WTC11 (cell line): ENCODE measurements around the gene GUCA2B. TPM values are rescaled to one million over a fixed set of nuclear protein-coding genes. Genes with fewer than 3 reads are reported as not detected.

Source experiments
- ATAC-seq: fragments of 200-7000 bp; cut with Tn5 transposase; 2 replicates; pipeline ENCODE4 v1.10.0; 2021; ENCODE audit warnings: mild to moderate bottlenecking, moderate library complexity
- CTCF ChIA-PET: fragments of 300-600 bp; sonication (Branson Sonifier 250); formaldehyde crosslinking; loops from one replicate; lab custom pipeline; 2021; ENCODE audit warnings: antibody characterized with exemption; lab: Charles Lee
- POLR2A ChIA-PET: fragments of 350-600 bp; sonication (Branson Sonifier 250); formaldehyde crosslinking; loops from one replicate; lab custom pipeline; 2021; ENCODE audit warnings: antibody characterized with exemption; lab: Charles Lee
- DNase-seq: peaks from one replicate; pipeline ENCODE4 v3.0.0; 2021; ENCODE audit warnings: low spot score
- H3K27ac Mint-ChIP-seq: 2 replicates; pipeline ENCODE4 v1.8.0; 2021; ENCODE audit warnings: mixed read lengths
- H3K27me3 Mint-ChIP-seq: 2 replicates; pipeline ENCODE4 v1.8.0; 2021; ENCODE audit warnings: low read depth, mild to moderate bottlenecking, moderate library complexity, mixed read lengths
- H3K36me3 Mint-ChIP-seq: 2 replicates; pipeline ENCODE4 v1.8.0; 2021; ENCODE audit warnings: mixed read lengths
- H3K4me1 Mint-ChIP-seq: 2 replicates; pipeline ENCODE4 v1.8.0; 2022; ENCODE audit warnings: mixed read lengths
- H3K4me3 Mint-ChIP-seq: 2 replicates; pipeline ENCODE4 v1.8.0; 2021; ENCODE audit warnings: mild to moderate bottlenecking, moderate library complexity, mixed read lengths
- H3K9me3 Mint-ChIP-seq: 2 replicates; pipeline ENCODE4 v1.8.0; 2021; ENCODE audit warnings: mixed read lengths
- JUN ChIP-seq: sonication (generic); formaldehyde crosslinking; IDR thresholded peaks from 2 replicates; pipeline ENCODE4 v1.8.0; 2023; ENCODE audit warnings: mild to moderate bottlenecking, missing genetic modification reagents
- MXD4 ChIP-seq: fragments of 250-450 bp; sonication (Bioruptor Pico); IDR thresholded peaks from 2 replicates; pipeline ENCODE4 v1.8.0; 2021; ENCODE audit warnings: mild to moderate bottlenecking, moderate library complexity, borderline replicate concordance
- NFE2L1 ChIP-seq: sonication (generic); formaldehyde crosslinking; IDR thresholded peaks from 2 replicates; pipeline ENCODE4 v1.8.1; 2023; ENCODE audit warnings: missing genetic modification reagents
- NR3C1 ChIP-seq: sonication (generic); formaldehyde crosslinking; conservative IDR thresholded peaks from 2 replicates; pipeline ENCODE4 v1.8.1; 2023; ENCODE audit warnings: low read depth, mild to moderate bottlenecking, missing genetic modification reagents
- SP1 ChIP-seq: sonication (generic); formaldehyde crosslinking; conservative IDR thresholded peaks from 2 replicates; pipeline ENCODE4 v1.8.1; 2022; ENCODE audit warnings: missing genetic modification reagents
- ZNF121 ChIP-seq: sonication (generic); formaldehyde crosslinking; IDR thresholded peaks from 2 replicates; pipeline ENCODE4 v1.8.0; 2023; ENCODE audit warnings: missing genetic modification reagents
- total RNA-seq: library from RNA; stranded (reverse); gene quantifications from 3 replicates; pipeline ENCODE4 v1.2.3, GENCODE V29; 2021
- TF ChIP-seq, protein P1 (sequence below): sonication (generic); formaldehyde crosslinking; IDR thresholded peaks from 2 replicates; pipeline ENCODE4 v1.8.0; 2023; ENCODE audit warnings: missing genetic modification reagents, mild to moderate bottlenecking, borderline replicate concordance
- TF ChIP-seq, protein P2 (sequence below): sonication (generic); formaldehyde crosslinking; IDR thresholded peaks from 2 replicates; pipeline ENCODE4 v1.8.1; 2022; ENCODE audit warnings: low read depth, mild to moderate bottlenecking, moderate library complexity, missing genetic modification reagents, borderline replicate concordance
- TF ChIP-seq, protein P3 (sequence below): fragments of 250-450 bp; sonication (Bioruptor Pico); IDR thresholded peaks from 2 replicates; pipeline ENCODE4 v1.9.0; 2021; ENCODE audit warnings: moderate library complexity, mild to moderate bottlenecking, inconsistent platforms, borderline replicate concordance
- TF ChIP-seq, protein P4 (sequence below): sonication (generic); formaldehyde crosslinking; IDR thresholded peaks from 2 replicates; pipeline ENCODE4 v1.8.0; 2022; ENCODE audit warnings: mild to moderate bottlenecking, missing genetic modification reagents
- TF ChIP-seq, protein P5 (sequence below): sonication (generic); formaldehyde crosslinking; IDR thresholded peaks from 2 replicates; pipeline ENCODE4 v1.8.1; 2023; ENCODE audit warnings: mild to moderate bottlenecking, missing genetic modification reagents, moderate library complexity
- TF ChIP-seq, protein P6 (sequence below): fragments of 250-450 bp; sonication (Bioruptor Pico); IDR thresholded peaks from 2 replicates; pipeline ENCODE4 v1.9.0; 2021; ENCODE audit warnings: mild to moderate bottlenecking
- TF ChIP-seq, protein P7 (sequence below): sonication (generic); formaldehyde crosslinking; IDR thresholded peaks from 2 replicates; pipeline ENCODE4 v1.8.1; 2023; ENCODE audit warnings: mild to moderate bottlenecking, missing genetic modification reagents, borderline replicate concordance
- TF ChIP-seq, protein P8 (sequence below): sonication (generic); formaldehyde crosslinking; IDR thresholded peaks from 2 replicates; pipeline ENCODE4 v1.8.1; 2022; ENCODE audit warnings: low read depth, missing genetic modification reagents, borderline replicate concordance

GUCA2B gene
- total RNA-seq, 1 experiment from 2014 or later: not detected

DNA sequence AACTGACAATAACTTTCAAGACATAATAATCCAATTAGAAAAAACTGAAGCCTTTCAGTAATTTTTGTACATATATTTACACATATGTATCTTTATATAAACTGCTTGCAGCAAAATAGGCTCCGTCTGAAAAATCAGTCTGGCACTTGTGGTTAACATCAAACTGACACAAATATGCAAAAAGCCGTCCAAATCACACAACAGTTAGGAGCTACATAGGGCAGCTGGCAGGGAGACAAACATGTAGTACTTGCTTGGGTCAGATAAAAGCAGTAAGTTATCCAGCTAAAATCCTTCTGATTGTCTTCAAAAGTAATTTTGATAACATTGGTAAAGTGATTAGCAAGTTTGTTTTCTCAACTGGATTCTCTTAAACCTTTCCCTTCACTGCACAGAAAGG is 26.1 kb downstream of the GUCA2B start:
- Mint-ChIP-seq H3K27ac (no peak overlapping the region), H3K4me1 (peaks cover 10% of the 10 kb centered on the region), H3K9me3 (no peaks in the 10 kb centered on the region), H3K36me3 (peaks cover 9% of the 10 kb centered on the region; the same call in 1 of the 2 replicates), H3K4me3 (no peak overlapping the region), H3K27me3 (no peaks in the 10 kb centered on the region)
- DNase-seq (no peak), ATAC-seq (no peak)
- POLR2A ChIA-PET: no interaction called here
- CTCF ChIA-PET: no interaction called here
- TF ChIP-seq, protein P1, sequence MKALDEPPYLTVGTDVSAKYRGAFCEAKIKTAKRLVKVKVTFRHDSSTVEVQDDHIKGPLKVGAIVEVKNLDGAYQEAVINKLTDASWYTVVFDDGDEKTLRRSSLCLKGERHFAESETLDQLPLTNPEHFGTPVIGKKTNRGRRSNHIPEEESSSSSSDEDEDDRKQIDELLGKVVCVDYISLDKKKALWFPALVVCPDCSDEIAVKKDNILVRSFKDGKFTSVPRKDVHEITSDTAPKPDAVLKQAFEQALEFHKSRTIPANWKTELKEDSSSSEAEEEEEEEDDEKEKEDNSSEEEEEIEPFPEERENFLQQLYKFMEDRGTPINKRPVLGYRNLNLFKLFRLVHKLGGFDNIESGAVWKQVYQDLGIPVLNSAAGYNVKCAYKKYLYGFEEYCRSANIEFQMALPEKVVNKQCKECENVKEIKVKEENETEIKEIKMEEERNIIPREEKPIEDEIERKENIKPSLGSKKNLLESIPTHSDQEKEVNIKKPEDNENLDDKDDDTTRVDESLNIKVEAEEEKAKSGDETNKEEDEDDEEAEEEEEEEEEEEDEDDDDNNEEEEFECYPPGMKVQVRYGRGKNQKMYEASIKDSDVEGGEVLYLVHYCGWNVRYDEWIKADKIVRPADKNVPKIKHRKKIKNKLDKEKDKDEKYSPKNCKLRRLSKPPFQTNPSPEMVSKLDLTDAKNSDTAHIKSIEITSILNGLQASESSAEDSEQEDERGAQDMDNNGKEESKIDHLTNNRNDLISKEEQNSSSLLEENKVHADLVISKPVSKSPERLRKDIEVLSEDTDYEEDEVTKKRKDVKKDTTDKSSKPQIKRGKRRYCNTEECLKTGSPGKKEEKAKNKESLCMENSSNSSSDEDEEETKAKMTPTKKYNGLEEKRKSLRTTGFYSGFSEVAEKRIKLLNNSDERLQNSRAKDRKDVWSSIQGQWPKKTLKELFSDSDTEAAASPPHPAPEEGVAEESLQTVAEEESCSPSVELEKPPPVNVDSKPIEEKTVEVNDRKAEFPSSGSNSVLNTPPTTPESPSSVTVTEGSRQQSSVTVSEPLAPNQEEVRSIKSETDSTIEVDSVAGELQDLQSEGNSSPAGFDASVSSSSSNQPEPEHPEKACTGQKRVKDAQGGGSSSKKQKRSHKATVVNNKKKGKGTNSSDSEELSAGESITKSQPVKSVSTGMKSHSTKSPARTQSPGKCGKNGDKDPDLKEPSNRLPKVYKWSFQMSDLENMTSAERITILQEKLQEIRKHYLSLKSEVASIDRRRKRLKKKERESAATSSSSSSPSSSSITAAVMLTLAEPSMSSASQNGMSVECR (CRISPR knock-in tag): no peak
- TF ChIP-seq, protein P2, sequence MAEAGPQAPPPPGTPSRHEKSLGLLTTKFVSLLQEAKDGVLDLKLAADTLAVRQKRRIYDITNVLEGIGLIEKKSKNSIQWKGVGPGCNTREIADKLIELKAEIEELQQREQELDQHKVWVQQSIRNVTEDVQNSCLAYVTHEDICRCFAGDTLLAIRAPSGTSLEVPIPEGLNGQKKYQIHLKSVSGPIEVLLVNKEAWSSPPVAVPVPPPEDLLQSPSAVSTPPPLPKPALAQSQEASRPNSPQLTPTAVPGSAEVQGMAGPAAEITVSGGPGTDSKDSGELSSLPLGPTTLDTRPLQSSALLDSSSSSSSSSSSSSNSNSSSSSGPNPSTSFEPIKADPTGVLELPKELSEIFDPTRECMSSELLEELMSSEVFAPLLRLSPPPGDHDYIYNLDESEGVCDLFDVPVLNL: no peak
- TF ChIP-seq NR3C1 (CRISPR knock-in tag) (no peak), MXD4 (CRISPR knock-in tag) (no peak), NFE2L1 (CRISPR knock-in tag) (no peak), JUN (CRISPR knock-in tag) (no peak), ZNF121 (CRISPR knock-in tag) (no peak), SP1 (CRISPR knock-in tag) (no peak)
- TF ChIP-seq, protein P3, sequence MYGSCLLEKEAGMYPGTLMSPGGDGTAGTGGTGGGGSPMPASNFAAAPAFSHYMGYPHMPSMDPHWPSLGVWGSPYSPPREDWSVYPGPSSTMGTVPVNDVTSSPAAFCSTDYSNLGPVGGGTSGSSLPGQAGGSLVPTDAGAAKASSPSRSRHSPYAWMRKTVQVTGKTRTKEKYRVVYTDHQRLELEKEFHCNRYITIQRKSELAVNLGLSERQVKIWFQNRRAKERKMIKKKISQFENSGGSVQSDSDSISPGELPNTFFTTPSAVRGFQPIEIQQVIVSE (CRISPR knock-in tag): no peak
- TF ChIP-seq, protein P4, sequence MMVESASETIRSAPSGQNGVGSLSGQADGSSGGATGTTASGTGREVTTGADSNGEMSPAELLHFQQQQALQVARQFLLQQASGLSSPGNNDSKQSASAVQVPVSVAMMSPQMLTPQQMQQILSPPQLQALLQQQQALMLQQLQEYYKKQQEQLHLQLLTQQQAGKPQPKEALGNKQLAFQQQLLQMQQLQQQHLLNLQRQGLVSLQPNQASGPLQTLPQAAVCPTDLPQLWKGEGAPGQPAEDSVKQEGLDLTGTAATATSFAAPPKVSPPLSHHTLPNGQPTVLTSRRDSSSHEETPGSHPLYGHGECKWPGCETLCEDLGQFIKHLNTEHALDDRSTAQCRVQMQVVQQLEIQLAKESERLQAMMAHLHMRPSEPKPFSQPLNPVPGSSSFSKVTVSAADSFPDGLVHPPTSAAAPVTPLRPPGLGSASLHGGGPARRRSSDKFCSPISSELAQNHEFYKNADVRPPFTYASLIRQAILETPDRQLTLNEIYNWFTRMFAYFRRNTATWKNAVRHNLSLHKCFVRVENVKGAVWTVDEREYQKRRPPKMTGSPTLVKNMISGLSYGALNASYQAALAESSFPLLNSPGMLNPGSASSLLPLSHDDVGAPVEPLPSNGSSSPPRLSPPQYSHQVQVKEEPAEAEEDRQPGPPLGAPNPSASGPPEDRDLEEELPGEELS (CRISPR knock-in tag): no peak
- TF ChIP-seq, protein P5, sequence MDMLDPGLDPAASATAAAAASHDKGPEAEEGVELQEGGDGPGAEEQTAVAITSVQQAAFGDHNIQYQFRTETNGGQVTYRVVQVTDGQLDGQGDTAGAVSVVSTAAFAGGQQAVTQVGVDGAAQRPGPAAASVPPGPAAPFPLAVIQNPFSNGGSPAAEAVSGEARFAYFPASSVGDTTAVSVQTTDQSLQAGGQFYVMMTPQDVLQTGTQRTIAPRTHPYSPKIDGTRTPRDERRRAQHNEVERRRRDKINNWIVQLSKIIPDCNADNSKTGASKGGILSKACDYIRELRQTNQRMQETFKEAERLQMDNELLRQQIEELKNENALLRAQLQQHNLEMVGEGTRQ (CRISPR knock-in tag): no peak
- TF ChIP-seq, protein P6, sequence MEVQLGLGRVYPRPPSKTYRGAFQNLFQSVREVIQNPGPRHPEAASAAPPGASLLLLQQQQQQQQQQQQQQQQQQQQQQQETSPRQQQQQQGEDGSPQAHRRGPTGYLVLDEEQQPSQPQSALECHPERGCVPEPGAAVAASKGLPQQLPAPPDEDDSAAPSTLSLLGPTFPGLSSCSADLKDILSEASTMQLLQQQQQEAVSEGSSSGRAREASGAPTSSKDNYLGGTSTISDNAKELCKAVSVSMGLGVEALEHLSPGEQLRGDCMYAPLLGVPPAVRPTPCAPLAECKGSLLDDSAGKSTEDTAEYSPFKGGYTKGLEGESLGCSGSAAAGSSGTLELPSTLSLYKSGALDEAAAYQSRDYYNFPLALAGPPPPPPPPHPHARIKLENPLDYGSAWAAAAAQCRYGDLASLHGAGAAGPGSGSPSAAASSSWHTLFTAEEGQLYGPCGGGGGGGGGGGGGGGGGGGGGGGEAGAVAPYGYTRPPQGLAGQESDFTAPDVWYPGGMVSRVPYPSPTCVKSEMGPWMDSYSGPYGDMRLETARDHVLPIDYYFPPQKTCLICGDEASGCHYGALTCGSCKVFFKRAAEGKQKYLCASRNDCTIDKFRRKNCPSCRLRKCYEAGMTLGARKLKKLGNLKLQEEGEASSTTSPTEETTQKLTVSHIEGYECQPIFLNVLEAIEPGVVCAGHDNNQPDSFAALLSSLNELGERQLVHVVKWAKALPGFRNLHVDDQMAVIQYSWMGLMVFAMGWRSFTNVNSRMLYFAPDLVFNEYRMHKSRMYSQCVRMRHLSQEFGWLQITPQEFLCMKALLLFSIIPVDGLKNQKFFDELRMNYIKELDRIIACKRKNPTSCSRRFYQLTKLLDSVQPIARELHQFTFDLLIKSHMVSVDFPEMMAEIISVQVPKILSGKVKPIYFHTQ: no peak
- TF ChIP-seq, protein P7, sequence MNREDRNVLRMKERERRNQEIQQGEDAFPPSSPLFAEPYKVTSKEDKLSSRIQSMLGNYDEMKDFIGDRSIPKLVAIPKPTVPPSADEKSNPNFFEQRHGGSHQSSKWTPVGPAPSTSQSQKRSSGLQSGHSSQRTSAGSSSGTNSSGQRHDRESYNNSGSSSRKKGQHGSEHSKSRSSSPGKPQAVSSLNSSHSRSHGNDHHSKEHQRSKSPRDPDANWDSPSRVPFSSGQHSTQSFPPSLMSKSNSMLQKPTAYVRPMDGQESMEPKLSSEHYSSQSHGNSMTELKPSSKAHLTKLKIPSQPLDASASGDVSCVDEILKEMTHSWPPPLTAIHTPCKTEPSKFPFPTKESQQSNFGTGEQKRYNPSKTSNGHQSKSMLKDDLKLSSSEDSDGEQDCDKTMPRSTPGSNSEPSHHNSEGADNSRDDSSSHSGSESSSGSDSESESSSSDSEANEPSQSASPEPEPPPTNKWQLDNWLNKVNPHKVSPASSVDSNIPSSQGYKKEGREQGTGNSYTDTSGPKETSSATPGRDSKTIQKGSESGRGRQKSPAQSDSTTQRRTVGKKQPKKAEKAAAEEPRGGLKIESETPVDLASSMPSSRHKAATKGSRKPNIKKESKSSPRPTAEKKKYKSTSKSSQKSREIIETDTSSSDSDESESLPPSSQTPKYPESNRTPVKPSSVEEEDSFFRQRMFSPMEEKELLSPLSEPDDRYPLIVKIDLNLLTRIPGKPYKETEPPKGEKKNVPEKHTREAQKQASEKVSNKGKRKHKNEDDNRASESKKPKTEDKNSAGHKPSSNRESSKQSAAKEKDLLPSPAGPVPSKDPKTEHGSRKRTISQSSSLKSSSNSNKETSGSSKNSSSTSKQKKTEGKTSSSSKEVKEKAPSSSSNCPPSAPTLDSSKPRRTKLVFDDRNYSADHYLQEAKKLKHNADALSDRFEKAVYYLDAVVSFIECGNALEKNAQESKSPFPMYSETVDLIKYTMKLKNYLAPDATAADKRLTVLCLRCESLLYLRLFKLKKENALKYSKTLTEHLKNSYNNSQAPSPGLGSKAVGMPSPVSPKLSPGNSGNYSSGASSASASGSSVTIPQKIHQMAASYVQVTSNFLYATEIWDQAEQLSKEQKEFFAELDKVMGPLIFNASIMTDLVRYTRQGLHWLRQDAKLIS (CRISPR knock-in tag): no peak
- TF ChIP-seq, protein P8, sequence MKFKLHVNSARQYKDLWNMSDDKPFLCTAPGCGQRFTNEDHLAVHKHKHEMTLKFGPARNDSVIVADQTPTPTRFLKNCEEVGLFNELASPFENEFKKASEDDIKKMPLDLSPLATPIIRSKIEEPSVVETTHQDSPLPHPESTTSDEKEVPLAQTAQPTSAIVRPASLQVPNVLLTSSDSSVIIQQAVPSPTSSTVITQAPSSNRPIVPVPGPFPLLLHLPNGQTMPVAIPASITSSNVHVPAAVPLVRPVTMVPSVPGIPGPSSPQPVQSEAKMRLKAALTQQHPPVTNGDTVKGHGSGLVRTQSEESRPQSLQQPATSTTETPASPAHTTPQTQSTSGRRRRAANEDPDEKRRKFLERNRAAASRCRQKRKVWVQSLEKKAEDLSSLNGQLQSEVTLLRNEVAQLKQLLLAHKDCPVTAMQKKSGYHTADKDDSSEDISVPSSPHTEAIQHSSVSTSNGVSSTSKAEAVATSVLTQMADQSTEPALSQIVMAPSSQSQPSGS (CRISPR knock-in tag): no peak
